ENCODE data around the gene AKAP11.
"Not testable (repeated sequence)": the region's sequence is repeated elsewhere in the genome, so short reads cannot be mapped to it uniquely, and the experiment has no call there.

Gene AKAP11, protein sequence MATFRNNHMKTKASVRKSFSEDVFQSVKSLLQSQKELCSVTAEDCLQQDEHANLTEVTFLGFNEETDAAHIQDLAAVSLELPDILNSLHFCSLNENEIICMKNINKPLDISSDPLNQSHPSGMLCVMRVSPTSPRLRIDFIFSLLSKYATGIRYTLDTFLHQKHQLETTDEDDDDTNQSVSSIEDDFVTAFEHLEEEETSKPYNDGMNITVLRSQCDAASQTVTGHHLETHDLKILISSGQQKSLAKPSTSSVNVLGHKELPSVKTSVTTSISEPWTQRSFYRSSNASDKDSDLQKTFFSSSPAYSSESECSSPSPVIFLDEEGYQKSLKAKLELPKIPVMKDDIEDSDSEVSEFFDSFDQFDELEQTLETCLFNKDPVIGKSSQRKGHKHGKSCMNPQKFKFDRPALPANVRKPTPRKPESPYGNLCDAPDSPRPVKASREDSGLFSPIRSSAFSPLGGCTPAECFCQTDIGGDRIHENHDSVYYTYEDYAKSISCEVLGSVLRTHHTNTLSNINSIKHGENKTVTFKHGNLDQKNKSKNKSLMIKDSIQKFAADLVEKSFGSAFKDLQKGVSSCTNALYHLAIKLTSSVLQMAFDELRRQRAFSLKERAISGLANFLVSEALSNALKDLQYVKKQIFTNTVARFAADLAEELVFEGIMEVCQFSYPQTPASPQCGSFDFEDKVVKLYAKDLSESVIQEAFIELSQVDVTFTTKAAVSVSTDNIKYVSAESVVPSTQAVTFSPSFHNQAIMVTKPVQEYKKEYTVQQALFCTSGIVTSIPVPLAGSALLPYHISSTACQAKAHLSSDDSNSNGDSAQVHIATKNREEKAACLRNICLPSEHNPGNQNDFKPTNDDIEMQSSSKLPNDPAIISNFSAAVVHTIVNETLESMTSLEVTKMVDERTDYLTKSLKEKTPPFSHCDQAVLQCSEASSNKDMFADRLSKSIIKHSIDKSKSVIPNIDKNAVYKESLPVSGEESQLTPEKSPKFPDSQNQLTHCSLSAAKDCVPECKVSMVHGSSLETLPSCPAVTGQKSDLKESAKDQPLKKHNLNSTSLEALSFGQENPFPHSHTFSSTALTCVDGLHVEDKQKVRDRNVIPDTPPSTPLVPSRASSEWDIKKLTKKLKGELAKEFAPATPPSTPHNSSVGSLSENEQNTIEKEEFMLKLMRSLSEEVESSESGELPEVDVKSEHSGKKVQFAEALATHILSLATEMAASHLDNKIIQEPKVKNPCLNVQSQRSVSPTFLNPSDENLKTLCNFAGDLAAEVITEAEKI (N-terminal part only)

DNA sequence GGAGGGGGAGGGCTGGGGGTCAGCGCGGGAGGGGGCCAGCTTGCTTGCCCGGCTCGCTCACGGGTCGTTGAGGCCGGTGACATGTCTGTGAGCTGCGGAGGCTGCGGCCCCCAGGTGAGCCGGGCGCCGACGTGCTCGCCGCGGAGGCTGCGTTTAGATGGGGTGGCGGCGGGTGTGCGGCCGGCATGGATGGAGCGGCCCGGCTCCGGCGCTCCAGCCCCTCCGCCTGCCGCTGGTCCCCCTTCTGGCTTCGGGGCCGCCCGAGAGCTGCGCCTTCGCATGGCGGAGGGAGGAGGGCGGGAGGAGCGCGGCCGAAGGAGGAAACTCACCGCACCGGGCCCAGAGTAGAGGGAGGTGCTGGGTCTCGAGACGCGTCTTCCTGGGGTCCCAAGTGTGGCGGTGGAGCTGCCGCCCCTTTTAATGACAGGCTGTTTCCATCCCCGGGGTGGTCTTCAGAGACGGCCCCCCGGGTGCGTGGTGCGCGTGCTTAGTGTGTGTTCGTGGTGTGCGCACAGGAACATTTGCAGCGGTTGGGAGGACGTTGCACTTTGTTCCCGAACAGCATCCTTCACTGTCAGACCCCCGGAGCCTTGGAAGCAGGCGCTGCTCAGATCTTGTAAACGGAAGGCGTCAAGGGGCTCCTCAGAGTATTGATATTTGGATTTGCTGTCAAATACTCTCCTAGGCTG is at the start of gene AKAP11:
Gene AKAP11 (plus strand): TSS at position 38 of the 689 bp plus-strand sequence. CDS start 14,197 bp downstream, outside the sequence.
- DNase-seq, result peak; percentile 12

DNA sequence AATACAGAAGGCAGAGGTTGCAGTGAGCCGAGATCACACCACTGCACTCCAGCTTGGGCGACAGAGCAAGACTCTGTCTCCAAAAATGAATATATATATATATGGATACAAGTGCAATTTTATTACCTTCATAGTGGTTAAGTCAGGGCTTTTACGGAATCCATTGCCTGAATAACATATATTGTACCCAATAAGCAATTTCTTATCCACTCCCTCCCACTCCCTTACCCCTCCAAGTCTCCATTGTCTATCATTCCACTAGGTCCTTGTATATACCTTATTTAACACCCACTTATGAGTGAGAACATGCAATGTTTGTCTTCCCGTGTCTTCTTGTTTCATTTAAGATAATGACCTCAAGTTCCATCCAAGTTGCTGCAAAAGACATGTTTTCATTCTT is 48.3 kb upstream of the AKAP11 start:
- no peak for DNase-seq

DNA sequence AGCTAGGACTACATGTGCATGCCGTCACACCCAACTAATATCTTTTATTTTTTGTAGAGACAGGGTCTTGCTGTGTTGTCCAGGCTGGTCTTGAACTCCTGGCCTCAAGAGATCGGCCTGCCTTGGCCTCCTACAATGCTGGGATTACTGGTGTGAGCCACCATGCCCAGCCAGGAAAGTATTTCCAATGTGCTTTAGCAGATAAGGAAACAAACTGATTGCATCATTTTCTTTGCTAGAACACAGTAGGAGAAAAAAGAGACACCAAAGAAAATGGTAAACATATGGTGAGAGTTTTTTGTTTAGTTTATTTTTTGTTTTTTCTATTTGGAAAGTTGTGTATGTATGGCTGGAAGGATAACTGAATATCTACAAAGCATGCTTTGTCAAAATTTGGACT is 46.9 kb upstream of the AKAP11 start:
- DNase-seq, result no peak

DNA sequence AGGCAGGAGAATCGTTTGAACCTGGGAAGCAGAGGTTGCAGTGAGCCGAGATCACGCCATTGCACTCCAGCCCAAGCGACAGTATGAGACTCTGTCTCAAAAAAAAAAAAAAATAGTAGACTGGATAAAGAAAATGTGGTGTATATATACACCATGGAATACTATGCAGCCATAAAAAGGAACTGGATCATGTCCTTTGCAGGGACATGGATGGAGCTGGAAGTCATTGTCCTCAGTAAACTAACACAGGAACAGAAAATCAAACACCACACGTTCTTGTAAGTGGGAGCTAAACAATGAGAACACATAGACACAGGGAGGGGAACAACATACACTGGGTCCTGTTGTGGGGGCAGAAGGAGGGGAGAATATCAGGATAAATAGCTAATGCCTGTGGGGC is 45.2 kb upstream of the AKAP11 start:
- not testable (repeated sequence) for DNase-seq

DNA sequence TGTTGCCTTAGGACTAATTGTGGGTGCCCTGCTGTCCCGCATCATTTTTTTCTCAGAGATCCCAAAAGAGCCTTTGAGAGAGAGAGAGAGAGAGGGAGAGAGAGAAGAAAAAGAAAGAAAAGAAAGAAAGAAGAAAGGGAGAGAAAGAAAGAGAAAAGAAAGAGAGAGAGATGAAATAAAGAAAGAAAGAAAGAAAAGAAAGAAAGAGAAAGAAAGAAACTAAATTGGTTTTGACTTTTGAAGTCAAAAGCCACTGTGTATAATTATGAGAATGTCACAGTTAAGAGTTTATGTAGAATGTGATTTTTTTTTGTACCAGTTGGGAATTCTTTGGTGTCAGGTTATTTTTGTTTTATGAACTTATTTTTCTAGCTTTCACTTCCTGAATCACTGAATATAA is 43.4 kb upstream of the AKAP11 start:
- no peak for DNase-seq

GRCh38 chr13:42229287-42229686 is 42.7 kb upstream of the AKAP11 start:
- DNase-seq, result no peak

DNA sequence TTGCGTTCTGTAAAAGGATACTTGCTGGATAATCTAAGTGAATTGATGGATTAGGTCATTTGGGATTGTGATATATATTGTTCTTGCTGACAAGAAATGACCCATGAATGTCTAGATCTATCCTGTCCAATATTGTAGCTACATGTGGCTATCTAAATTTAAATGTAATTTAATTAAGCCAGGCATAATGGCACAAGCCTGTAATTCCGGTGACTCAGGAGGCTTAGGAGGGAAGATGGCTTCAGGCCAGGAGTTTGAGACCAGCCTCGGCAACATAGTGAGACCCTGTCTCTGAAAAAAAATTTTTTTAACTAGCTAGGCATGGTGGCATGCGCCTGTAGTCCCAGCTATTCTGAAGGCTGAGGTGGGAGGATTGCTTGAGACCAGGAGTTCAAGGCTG is 39.3 kb upstream of the AKAP11 start:
- DNase-seq, result no peak

DNA sequence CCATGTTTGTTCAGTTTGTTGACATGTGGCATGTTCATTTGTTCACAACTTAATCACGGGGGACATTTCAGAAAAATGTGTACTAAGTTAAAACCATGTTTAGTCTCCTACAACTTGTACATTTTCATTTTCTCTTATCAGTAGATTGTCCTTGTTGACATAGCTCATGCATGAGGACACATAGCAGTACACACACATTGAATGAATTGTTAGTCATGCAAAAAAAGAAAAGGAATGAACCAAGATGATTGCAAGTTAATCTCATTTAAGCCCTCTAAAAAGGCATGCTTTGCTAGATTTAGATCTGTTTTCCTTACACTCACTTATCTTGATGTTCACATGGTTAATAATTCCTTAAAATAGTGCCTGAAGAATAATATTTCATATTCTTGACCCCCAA is 38.2 kb upstream of the AKAP11 start:
- DNase-seq, result no peak

DNA sequence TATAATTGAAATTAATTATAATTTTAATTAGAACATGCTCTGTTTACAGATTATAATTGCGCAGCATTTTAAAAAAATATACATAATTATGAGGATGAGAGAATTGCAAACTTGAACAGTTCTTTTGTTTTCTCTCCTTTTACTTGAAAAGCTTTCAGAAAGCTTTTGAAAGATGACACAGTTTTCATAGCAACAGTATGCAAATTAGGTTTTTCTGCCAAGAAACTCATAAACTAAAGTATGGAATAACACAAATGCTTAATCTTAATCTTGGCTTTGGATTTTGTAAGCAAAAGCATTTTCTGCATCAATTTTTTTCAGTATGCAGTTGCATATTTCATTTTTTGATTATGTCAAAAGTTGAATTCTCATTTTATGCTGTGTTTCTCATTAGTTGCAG is 32.8 kb upstream of the AKAP11 start:
- no peak for DNase-seq

GRCh38 chr13:42239644-42240043 is 32.3 kb upstream of the AKAP11 start:
- DNase-seq, result no peak

DNA sequence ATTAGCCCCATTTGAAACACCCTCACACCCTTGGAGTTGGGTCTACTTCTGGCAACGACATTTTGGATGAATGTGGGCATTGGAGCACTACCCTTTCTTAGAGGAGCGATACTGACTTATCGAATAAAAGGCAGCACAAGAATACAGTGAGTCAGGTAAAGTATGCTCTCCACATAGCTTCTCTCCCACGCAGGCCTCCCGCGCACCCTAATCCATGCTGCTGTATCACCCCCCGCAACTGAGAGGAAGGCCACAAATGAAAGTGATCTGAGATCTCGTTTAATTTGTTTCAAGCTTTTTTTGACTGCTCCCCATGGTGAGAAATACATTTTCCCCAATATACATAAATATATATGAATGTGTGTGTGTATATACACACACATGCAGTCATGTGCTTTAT is 25.4 kb upstream of the AKAP11 start:
- DNase-seq, result no peak

- peak; percentile 29 for DNase-seq
These were observed 24.1 kb upstream of the AKAP11 start for GRCh38 chr13:42247883-42248282.

DNA sequence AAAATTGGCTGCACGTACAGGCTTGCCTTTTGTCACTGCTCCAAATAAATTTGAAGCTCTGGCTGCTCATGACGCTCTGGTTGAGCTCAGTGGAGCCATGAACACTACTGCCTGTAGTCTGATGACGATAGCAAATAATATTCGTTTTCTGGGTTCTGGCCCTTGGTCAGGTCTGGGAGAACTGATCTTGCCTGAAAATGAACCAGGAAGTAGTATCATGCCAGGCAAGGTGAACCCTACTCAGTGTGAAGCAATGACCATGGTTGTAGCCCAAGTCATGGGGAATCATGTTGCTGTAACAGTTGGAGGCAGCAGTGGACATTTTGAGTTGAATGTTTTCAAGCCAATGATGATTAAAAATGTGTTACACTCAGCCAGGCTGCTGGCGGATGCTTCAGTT is 16.1 kb upstream of the AKAP11 start:
- DNase-seq, result no peak

GRCh38 chr13:42258747-42259146 is 13.2 kb upstream of the AKAP11 start:
- no peak for DNase-seq

GRCh38 chr13:42259515-42259914 is 12.4 kb upstream of the AKAP11 start:
- no peak for DNase-seq

GRCh38 chr13:42260903-42261654 is 10.9 kb upstream of the AKAP11 start:
- no peak for DNase-seq

- peak; percentile 63 for DNase-seq
These were observed 5.5 kb upstream of the AKAP11 start for GRCh38 chr13:42266473-42266872.

- DNase-seq, result no peak
These were observed 1.6 kb upstream of the AKAP11 start for GRCh38 chr13:42270160-42270856.

DNA sequence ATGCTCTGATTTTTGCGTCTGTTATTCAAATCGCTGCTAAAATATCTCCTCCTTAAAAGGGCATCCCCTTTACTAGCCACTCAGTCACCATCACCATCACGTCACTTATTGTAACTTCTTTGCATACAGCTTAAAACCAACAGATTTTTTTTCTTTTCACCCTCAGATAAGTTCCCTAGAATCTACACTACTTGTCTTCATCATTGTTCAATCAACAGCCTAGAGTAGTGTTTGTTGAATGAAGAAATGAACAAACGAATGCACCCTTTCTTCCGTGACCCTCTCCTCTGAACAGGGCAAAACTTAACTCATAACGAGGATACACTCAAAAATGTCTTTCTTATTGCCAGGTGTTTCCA is 1.1 kb upstream of the AKAP11 start:
- DNase-seq, result no peak

DNA sequence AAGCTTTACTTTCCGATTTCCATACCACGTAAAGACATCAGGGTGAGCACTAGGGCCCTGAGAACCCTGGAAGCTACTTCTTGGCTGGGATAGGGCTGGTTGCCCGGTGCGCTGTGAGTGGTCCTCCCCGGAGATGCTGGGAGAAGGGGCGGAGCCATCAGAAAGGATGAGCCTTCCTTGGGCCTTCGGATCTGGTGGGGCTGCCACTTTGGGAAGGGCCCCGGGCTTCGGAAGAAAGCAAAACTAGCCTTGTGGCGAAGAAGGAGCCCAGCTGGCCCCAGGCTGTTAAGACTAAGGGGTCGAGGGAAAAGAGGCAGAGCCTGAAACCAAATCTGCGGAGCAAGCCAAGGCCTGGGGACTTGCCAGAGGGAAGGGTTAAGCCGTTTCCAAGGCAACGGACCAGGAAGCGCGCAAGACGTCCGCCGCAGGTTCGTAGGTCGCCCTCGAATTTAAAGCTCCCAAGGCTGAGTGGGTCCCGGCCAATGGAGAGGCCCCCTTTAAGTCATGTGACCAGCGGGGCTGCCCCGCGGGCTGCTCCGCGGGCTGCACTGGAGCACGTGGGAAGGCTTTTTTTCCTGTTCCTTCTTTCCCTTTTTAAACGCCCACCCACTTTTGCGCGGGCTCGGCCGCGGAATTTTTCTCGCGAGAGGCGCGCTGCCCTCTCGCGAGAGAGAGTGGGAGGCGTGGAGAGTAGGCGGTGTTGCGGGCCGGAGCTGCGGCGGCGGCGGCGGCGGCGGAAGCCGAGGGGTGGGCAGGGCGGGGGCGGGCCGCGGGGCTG is 426 bp upstream of the AKAP11 start:
- peak; percentile 96 for DNase-seq

Data from NCI-H226 (cell line).